Astrocyte (in vitro differentiated cells and primary cell): ENCODE data around the gene EMC8. TPM values are rescaled to one million over a fixed set of nuclear protein-coding genes. Genes with fewer than 3 reads are reported as not detected.
A peak's percentile ranks its signal among the peaks of the same experiment; 100 is the strongest.

Experiments used
- DNase-seq: peaks from one replicate; pipeline ENCODE4 v3.0.0-alpha.2; 2010; ENCODE audit warnings: low read depth
- FAIRE-seq: peaks from 2 replicates; lab custom pipeline; 2011; peaks lifted over from hg19 to GRCh38; lab: Jason Lieb, UNC
- H2AFZ ChIP-seq: 2 replicates; pipeline ENCODE4 v1.6.0; 2012; ENCODE audit warnings: low read depth, low read length, inconsistent platforms
- H3K27ac ChIP-seq: 2 replicates; pipeline ENCODE4 v1.5.1; 2011; ENCODE audit warnings: low read depth, low read length, inconsistent platforms
- H3K27me3 ChIP-seq: 2 replicates; pipeline ENCODE4 v1.6.0; 2011; ENCODE audit warnings: low read length, inconsistent platforms; ENCODE audit not compliant: insufficient read depth
- H3K36me3 ChIP-seq: 2 replicates; pipeline ENCODE4 v1.5.1; 2011; ENCODE audit warnings: low read length, inconsistent platforms; ENCODE audit not compliant: insufficient read depth
- H3K4me1 ChIP-seq: 2 replicates; pipeline ENCODE4 v1.5.1; 2011; ENCODE audit warnings: low read length, inconsistent platforms; ENCODE audit not compliant: insufficient read depth
- H3K4me2 ChIP-seq: 2 replicates; pipeline ENCODE4 v1.6.0; 2012; ENCODE audit warnings: low read length, inconsistent platforms
- H3K4me3 ChIP-seq: 2 replicates; pipeline ENCODE4 v1.5.1; 2011; ENCODE audit warnings: low read depth, mild to moderate bottlenecking, low read length, inconsistent platforms; ENCODE audit not compliant: insufficient read depth
- H3K79me2 ChIP-seq: 2 replicates; pipeline ENCODE4 v1.6.0; 2012; ENCODE audit warnings: mild to moderate bottlenecking, low read length, inconsistent platforms; ENCODE audit not compliant: insufficient read depth
- H3K9ac ChIP-seq: 2 replicates; pipeline ENCODE4 v1.6.0; 2012; ENCODE audit warnings: mild to moderate bottlenecking, low read length, inconsistent platforms
- H3K9me3 ChIP-seq: 2 replicates; pipeline ENCODE4 v1.5.1; 2012; ENCODE audit warnings: low read depth, mild to moderate bottlenecking, low read length, inconsistent platforms; ENCODE audit not compliant: insufficient read depth
- H4K20me1 ChIP-seq: 2 replicates; pipeline ENCODE4 v1.6.0; 2012; ENCODE audit warnings: low read length, inconsistent platforms; ENCODE audit not compliant: insufficient read depth
- H3K27ac Mint-ChIP-seq: one replicate; pipeline ENCODE4 v1.8.0; 2021; ENCODE audit warnings: mild to moderate bottlenecking, mixed read lengths; ENCODE audit not compliant: unreplicated experiment
- H3K27me3 Mint-ChIP-seq: one replicate; pipeline ENCODE4 v1.8.0; 2021; ENCODE audit warnings: low read depth, mixed read lengths; ENCODE audit not compliant: unreplicated experiment
- H3K36me3 Mint-ChIP-seq: one replicate; pipeline ENCODE4 v1.8.0; 2021; ENCODE audit warnings: low read depth, mixed read lengths; ENCODE audit not compliant: unreplicated experiment
- H3K4me1 Mint-ChIP-seq: one replicate; pipeline ENCODE4 v1.8.0; 2021; ENCODE audit warnings: low read depth, mixed read lengths; ENCODE audit not compliant: unreplicated experiment
- H3K4me3 Mint-ChIP-seq: one replicate; pipeline ENCODE4 v1.8.0; 2021; ENCODE audit warnings: mild to moderate bottlenecking, moderate library complexity, mixed read lengths; ENCODE audit not compliant: unreplicated experiment
- H3K9me3 Mint-ChIP-seq: one replicate; pipeline ENCODE4 v1.8.0; 2021; ENCODE audit warnings: mild to moderate bottlenecking, mixed read lengths; ENCODE audit not compliant: unreplicated experiment
- CTCF ChIP-seq: IDR thresholded peaks from 2 replicates; pipeline ENCODE4 v1.5.1; 2011; ENCODE audit warnings: low read depth, mild to moderate bottlenecking, inconsistent platforms, low read length, moderate library complexity; ENCODE audit not compliant: insufficient read depth
- EZH2 ChIP-seq: IDR thresholded peaks from 2 replicates; pipeline ENCODE4 v1.6.1; 2012; ENCODE audit warnings: mild to moderate bottlenecking, low read length, inconsistent platforms; ENCODE audit not compliant: insufficient read depth
- total RNA-seq: library from RNA; stranded (reverse); gene quantifications from 2 replicates; pipeline ENCODE4 v1.2.1, GENCODE V29; 2021

EMC8 gene
- total RNA-seq, 1 donor from 2014 or later, result 42.7 TPM

DNA sequence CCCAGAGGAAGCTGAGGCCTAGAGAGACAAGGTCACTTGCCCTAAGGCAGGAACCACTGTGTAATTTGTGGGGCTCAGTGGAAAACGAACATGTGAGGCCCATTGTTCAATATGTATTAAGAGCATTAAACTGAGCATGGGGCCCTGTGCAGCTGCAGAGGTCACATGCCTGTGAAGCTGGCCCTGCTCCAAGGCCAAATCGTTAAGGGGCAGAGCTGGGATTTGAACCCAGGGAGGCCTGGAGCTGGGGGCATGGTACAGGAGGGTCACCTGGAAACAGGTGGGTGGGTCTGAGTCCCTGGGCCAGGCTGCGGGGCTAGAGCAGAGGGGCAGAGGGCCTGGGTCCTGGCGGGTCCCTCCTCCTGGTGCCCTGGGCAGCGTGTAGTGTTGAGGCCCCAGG is 68.2 kb downstream of the EMC8 start:
- H4K20me1 ChIP-seq, result peaks cover 3% of the 10 kb centered on the region
- FAIRE-seq, result no peak

GRCh38 chr16:85730186-85730465 is 69.2 kb downstream of the EMC8 start:
- peaks cover 3% of the 10 kb centered on the region for H4K20me1 ChIP-seq
- DNase-seq, result no peak
- peaks cover 3% of the 10 kb centered on the region for H3K9me3 Mint-ChIP-seq

More for the DNA sequence above, 68.2 kb downstream of the EMC8 start:
- no peaks in the 10 kb centered on the region for H3K36me3 ChIP-seq
- no peaks in the 10 kb centered on the region for H3K79me2 ChIP-seq
- H3K27ac Mint-ChIP-seq, result no peak overlapping the region
- no peak overlapping the region for H3K4me3 ChIP-seq
- peaks cover 8% of the 10 kb centered on the region for H3K4me1 ChIP-seq
- H3K4me1 Mint-ChIP-seq, result no peaks in the 10 kb centered on the region
- no peak for TF ChIP-seq CTCF
- TF ChIP-seq EZH2, result no peak
- peaks cover 7% of the 10 kb centered on the region for H3K36me3 Mint-ChIP-seq
- H3K9ac ChIP-seq, result no peak overlapping the region
- H3K4me2 ChIP-seq, result no peak overlapping the region
- peak overlapping the region; percentile 20 for H3K4me3 Mint-ChIP-seq
- H3K9me3 ChIP-seq, result no peaks in the 10 kb centered on the region
- no peaks in the 10 kb centered on the region for H3K9me3 Mint-ChIP-seq
- no peak overlapping the region for H2AFZ ChIP-seq
- DNase-seq, result no peak
- H3K27me3 Mint-ChIP-seq, result peaks cover 7% of the 10 kb centered on the region
- H3K27me3 ChIP-seq, result no peaks in the 10 kb centered on the region
- H3K27ac ChIP-seq, result no peak overlapping the region

More at GRCh38 chr16:85730186-85730465, 69.2 kb downstream of the EMC8 start:
- peaks cover 12% of the 10 kb centered on the region for H3K27me3 Mint-ChIP-seq
- no peak overlapping the region for H3K27ac Mint-ChIP-seq
- H3K36me3 Mint-ChIP-seq, result peaks cover 11% of the 10 kb centered on the region
- no peaks in the 10 kb centered on the region for H3K27me3 ChIP-seq
- no peak overlapping the region for H3K4me3 Mint-ChIP-seq
- no peak for FAIRE-seq
- no peaks in the 10 kb centered on the region for H3K9me3 ChIP-seq
- no peaks in the 10 kb centered on the region for H3K36me3 ChIP-seq
- H3K4me3 ChIP-seq, result no peak overlapping the region
- no peak overlapping the region for H3K27ac ChIP-seq
- H3K4me1 ChIP-seq, result peaks cover 8% of the 10 kb centered on the region
- no peak overlapping the region for H3K4me2 ChIP-seq
- H2AFZ ChIP-seq, result no peak overlapping the region
- no peak for TF ChIP-seq CTCF
- no peak for TF ChIP-seq EZH2
- no peaks in the 10 kb centered on the region for H3K4me1 Mint-ChIP-seq
- no peaks in the 10 kb centered on the region for H3K79me2 ChIP-seq
- no peak overlapping the region for H3K9ac ChIP-seq
